ENCODE measurements around the gene ODC1. TPM values are rescaled to one million over a fixed set of nuclear protein-coding genes. Genes with fewer than 3 reads are reported as not detected.
A peak's percentile ranks its signal among the peaks of the same experiment; 100 is the strongest.

ODC1 gene
- total RNA-seq, 4 donors from 2014 or later, result 36.2 to 75.2 (median 43.2) TPM

DNA sequence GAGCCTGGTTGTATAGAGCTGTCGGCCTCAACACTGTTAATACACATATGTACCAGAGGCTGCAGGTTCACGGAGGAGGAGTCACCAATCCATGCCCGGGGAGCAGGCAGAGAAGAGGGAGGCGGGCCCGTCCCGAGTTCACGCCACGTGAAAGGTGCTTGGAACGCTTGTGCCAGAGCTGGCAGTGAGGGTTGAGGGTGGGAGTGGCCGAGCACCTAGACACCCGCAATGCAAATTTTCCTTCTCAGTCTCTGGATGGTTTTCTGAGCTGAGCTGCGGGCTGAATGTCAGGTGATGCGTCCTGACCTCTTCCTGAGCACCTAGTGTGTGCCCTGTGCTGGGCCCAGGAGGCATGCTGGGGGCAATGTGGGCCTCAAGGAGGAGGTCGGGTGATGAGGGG, 52.2 kb downstream of the ODC1 start:
- DNase-seq, result no peak
- H3K9me3 ChIP-seq, result no peaks in the 10 kb centered on the region
- intact Hi-C loops (cut with DNase I; ENCODE audit: low total_unique reads), result no loop called here
- no peak for TF ChIP-seq POLR2AphosphoS5 (IDR thresholded peaks at IDR 0.05)
- no peak for TF ChIP-seq POLR2A (IDR thresholded peaks at IDR 0.05)
- no peak for TF ChIP-seq EP300 (IDR thresholded peaks at IDR 0.05; ENCODE audit: low read depth)
- TF ChIP-seq, protein P1, sequence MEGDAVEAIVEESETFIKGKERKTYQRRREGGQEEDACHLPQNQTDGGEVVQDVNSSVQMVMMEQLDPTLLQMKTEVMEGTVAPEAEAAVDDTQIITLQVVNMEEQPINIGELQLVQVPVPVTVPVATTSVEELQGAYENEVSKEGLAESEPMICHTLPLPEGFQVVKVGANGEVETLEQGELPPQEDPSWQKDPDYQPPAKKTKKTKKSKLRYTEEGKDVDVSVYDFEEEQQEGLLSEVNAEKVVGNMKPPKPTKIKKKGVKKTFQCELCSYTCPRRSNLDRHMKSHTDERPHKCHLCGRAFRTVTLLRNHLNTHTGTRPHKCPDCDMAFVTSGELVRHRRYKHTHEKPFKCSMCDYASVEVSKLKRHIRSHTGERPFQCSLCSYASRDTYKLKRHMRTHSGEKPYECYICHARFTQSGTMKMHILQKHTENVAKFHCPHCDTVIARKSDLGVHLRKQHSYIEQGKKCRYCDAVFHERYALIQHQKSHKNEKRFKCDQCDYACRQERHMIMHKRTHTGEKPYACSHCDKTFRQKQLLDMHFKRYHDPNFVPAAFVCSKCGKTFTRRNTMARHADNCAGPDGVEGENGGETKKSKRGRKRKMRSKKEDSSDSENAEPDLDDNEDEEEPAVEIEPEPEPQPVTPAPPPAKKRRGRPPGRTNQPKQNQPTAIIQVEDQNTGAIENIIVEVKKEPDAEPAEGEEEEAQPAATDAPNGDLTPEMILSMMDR (IDR thresholded peaks at IDR 0.05), result no peak
- peaks cover 4 to 31% (median 18%) of the 10 kb centered on the region in 4 donors for H3K4me1 ChIP-seq
- no peak overlapping the region for H3K4me3 ChIP-seq
- in situ Hi-C loops (cut with MboI; ENCODE audit: low pct_ligation_motif_present in 1 of 4, low pct_unique_long_range_greater_than_20kb in 1 of 4, low sequenced_read_pairs in 3 of 4), result no loop called here
- H3K27me3 ChIP-seq, result no peaks in the 10 kb centered on the region
- no peak overlapping the region for H3K27ac ChIP-seq
- WGBS, 2 donors (ENCODE audit: low coverage in 1 of 2), result 81% methylated on average over 14 of the region's 14 CpGs; no CpG with 5 or more reads in 1 of the 2 donors
- no peaks in the 10 kb centered on the region for H3K36me3 ChIP-seq

DNA sequence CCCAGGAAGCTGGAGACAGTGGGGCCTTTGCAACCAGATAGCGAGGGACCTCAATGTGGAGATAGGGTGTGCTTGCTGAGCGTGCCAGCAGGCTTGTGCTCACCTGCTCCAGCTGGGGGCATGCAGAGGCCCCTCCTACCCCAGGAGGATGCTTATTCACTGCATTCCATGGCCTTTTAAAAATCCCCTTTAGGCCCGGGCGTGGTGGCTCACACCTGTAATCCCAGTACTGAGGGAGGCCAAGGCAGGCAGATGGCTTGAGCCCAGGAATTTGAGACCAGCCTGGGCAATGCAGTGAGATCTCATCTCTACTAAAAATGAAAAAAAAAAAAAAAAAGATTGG, 54.5 kb downstream of the ODC1 start:
- no peaks in the 10 kb centered on the region for H3K36me3 ChIP-seq
- no peak for DNase-seq
- H3K27ac ChIP-seq, result peak overlapping the region in 1 of 4 donors; percentile 34
- 95% methylated on average over 4 of the region's 4 CpGs; no CpG with 5 or more reads in 1 of the 2 donors for WGBS, 2 donors (ENCODE audit: low coverage in 1 of 2)
- no peak overlapping the region for H3K4me3 ChIP-seq
- no peaks in the 10 kb centered on the region for H3K9me3 ChIP-seq
- in situ Hi-C loops (cut with MboI; ENCODE audit: low pct_ligation_motif_present in 1 of 4, low pct_unique_long_range_greater_than_20kb in 1 of 4, low sequenced_read_pairs in 3 of 4), result no loop called here
- peaks cover 11 to 44% (median 25%) of the 10 kb centered on the region in 4 donors for H3K4me1 ChIP-seq
- TF ChIP-seq POLR2A (IDR thresholded peaks at IDR 0.05), result no peak
- H3K27me3 ChIP-seq, result no peaks in the 10 kb centered on the region
- intact Hi-C loops (cut with DNase I; ENCODE audit: low total_unique reads), result no loop called here

DNA sequence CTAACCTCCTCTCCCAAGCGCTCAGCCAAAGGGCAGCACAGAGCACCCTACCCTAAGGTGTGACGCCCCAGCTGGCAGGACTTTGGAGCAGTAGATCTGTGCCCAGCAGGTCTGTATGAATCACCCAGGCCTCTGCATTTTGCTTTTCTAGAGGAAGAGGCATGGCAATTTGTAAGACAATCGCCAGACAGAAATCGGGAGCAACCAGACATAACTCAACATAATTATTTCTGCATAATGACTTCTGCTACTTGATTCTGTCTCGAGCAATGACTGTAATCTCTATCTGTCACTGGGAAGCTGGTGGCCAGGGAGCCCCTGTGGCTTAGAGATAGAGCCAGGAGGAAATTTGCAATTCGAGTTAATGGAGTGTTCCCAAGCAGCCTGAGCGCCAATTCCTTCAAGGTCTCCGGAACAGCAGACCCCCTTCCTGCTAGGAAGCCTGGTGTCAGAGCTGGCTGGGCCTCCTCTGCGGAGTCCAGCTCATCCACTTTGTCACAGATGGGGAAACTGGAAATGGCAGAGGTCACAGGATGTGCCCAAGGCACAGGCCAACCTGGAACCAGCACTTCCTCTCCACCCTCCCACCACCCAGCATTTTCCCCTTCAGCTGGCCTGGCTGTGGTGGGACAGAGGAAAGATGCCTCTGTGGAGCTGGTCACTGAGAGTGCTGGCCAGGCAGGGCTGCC, 55.0 kb downstream of the ODC1 start:
- intact Hi-C loops (cut with DNase I; ENCODE audit: low total_unique reads), result no loop called here
- H3K27ac ChIP-seq, result peak overlapping the region in 3 of 4 donors; percentile 13 to 36 (median 34)
- H3K4me3 ChIP-seq, result no peak overlapping the region
- DNase-seq, result peak; percentile 57
- 78% methylated on average over 9 of the region's 9 CpGs; no CpG with 5 or more reads in 1 of the 2 donors for WGBS, 2 donors (ENCODE audit: low coverage in 1 of 2)
- H3K4me1 ChIP-seq, result peaks cover 11 to 39% (median 23%) of the 10 kb centered on the region in 4 donors
- H3K27me3 ChIP-seq, result no peaks in the 10 kb centered on the region
- H3K36me3 ChIP-seq, result no peaks in the 10 kb centered on the region
- TF ChIP-seq POLR2A (IDR thresholded peaks at IDR 0.05) (no peak), POLR2AphosphoS5 (IDR thresholded peaks at IDR 0.05) (no peak), EP300 (IDR thresholded peaks at IDR 0.05; ENCODE audit: low read depth) (no peak)
- TF ChIP-seq, protein P1 (IDR thresholded peaks at IDR 0.05), result no peak
- in situ Hi-C loops (cut with MboI; ENCODE audit: low pct_ligation_motif_present in 1 of 4, low pct_unique_long_range_greater_than_20kb in 1 of 4, low sequenced_read_pairs in 3 of 4), result no loop called here
- no peaks in the 10 kb centered on the region for H3K9me3 ChIP-seq

DNA sequence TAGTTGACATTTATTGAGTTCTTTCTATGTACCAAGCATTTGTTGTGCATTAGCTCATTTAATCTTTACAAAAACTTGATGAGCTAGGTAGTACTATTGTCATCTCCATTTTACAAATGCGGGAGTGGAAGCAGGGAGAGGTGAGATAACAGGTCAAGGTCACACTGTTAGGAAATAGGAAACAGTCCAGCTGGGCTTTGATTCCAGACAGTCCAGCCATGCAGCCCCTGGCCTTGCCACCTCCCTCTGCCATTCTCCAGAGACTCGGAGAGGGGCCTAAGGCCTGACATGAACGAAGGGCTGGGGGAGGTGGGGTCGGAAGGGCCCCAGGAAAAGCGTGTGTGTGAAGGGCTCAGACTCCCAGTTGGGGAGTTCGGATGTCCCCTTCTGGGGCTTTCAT, 55.6 kb downstream of the ODC1 start:
- intact Hi-C loops (cut with DNase I; ENCODE audit: low total_unique reads), result no loop called here
- H3K27me3 ChIP-seq, result no peaks in the 10 kb centered on the region
- in situ Hi-C loops (cut with MboI; ENCODE audit: low pct_ligation_motif_present in 1 of 4, low pct_unique_long_range_greater_than_20kb in 1 of 4, low sequenced_read_pairs in 3 of 4), result no loop called here
- no peak for DNase-seq
- TF ChIP-seq POLR2AphosphoS5 (IDR thresholded peaks at IDR 0.05) (no peak), POLR2A (IDR thresholded peaks at IDR 0.05) (no peak), EP300 (IDR thresholded peaks at IDR 0.05; ENCODE audit: low read depth) (no peak)
- TF ChIP-seq, protein P1 (IDR thresholded peaks at IDR 0.05), result no peak
- H3K36me3 ChIP-seq, result no peaks in the 10 kb centered on the region
- WGBS, 2 donors (ENCODE audit: low coverage in 1 of 2), result 83 to 85% methylated on average over 1 to 6 of the region's 6 CpGs
- peaks cover 11 to 37% (median 23%) of the 10 kb centered on the region in 4 donors for H3K4me1 ChIP-seq
- H3K4me3 ChIP-seq, result no peak overlapping the region
- H3K27ac ChIP-seq, result peak overlapping the region in 3 of 4 donors; percentile 13 to 36 (median 34)
- no peaks in the 10 kb centered on the region for H3K9me3 ChIP-seq
